CD4-positive, alpha-beta T cell treated with Interleukin-4 for 4 hours (primary cell): Measurements from ENCODE around the gene TMEM175.
"Not testable (repeated sequence)": the region's sequence is repeated elsewhere in the genome, so short reads cannot be mapped to it uniquely, and the experiment has no call there.

ENCODE experiments used
- DNase-seq: peaks from one replicate; pipeline ENCODE4 v3.0.0-alpha.2; 2020

The TMEM175 gene

GRCh38 chr4:993111-994029, 61.1 kb downstream of the TMEM175 start, which contains the start of gene SLC26A1:
Gene SLC26A1, minus strand, starts transcription at chr4:993404. Its CDS starts 1,701 bp downstream, at chr4:991703.
- DNase-seq, result no peak

- DNase-seq, result no peak
These were observed 63.2 kb downstream of the TMEM175 start for GRCh38 chr4:995311-996026.

- no peak for DNase-seq
These were observed 64.1 kb downstream of the TMEM175 start for GRCh38 chr4:996030-996996.

GRCh38 chr4:996997-997374, 64.7 kb downstream of the TMEM175 start:
- no peak for DNase-seq

- no peak for DNase-seq
These were observed 65.3 kb downstream of the TMEM175 start for GRCh38 chr4:997375-998071.

GRCh38 chr4:998096-998691, 65.9 kb downstream of the TMEM175 start:
- no peak for DNase-seq

GRCh38 chr4:999240-999863, 67.1 kb downstream of the TMEM175 start:
- not testable (repeated sequence) for DNase-seq

GRCh38 chr4:999882-1000425, 67.7 kb downstream of the TMEM175 start:
- DNase-seq, result no peak

GRCh38 chr4:1000686-1001260, 68.5 kb downstream of the TMEM175 start:
- no peak for DNase-seq

GRCh38 chr4:1001561-1002130, 69.4 kb downstream of the TMEM175 start:
- DNase-seq, result no peak

- DNase-seq, result no peak
These were observed 69.9 kb downstream of the TMEM175 start for GRCh38 chr4:1002131-1002630.

- no peak for DNase-seq
These were observed 70.5 kb downstream of the TMEM175 start for GRCh38 chr4:1002631-1003251.

- DNase-seq, result no peak
These were observed 71.2 kb downstream of the TMEM175 start for GRCh38 chr4:1003271-1004070.

- no peak for DNase-seq
These were observed 71.8 kb downstream of the TMEM175 start for GRCh38 chr4:1004071-1004418.

- no peak for DNase-seq
These were observed 72.6 kb downstream of the TMEM175 start for GRCh38 chr4:1004557-1005485.

GRCh38 chr4:1006856-1007255, 74.6 kb downstream of the TMEM175 start:
- no peak for DNase-seq
